HEK293 (cell line): ENCODE results near the gene VAV3.
A peak's percentile ranks its signal among the peaks of the same experiment; 100 is the strongest.

Experiments
- GLI2 ChIP-seq: fragments of 450-650 bp; formaldehyde crosslinking; IDR thresholded peaks from 2 replicates; pipeline ENCODE4; 2017; ENCODE audit warnings: missing biosample characterization, missing genetic modification characterization, low read depth, borderline replicate concordance
- HOXD13 ChIP-seq: sonication (generic); formaldehyde crosslinking; IDR thresholded peaks from 2 replicates; pipeline ENCODE4 v1.8.0; 2022; ENCODE audit warnings: missing genetic modification reagents, borderline replicate concordance
- IKZF3 ChIP-seq: fragments of 450-650 bp; IDR thresholded peaks from 2 replicates; pipeline ENCODE4 v1.5.0; 2018; ENCODE audit warnings: missing biosample characterization, mild to moderate bottlenecking, missing genetic modification characterization, moderate library complexity
- KLF16 ChIP-seq: fragments of 450-650 bp; formaldehyde crosslinking; IDR thresholded peaks from 2 replicates; pipeline ENCODE4 v1.5.1; 2017; ENCODE audit warnings: missing biosample characterization, missing genetic modification characterization
- KLF7 ChIP-seq: fragments of 450-650 bp; formaldehyde crosslinking; IDR thresholded peaks from 2 replicates; pipeline ENCODE4 v1.5.1; 2016; ENCODE audit warnings: missing biosample characterization, missing genetic modification characterization, borderline replicate concordance
- KLF8 ChIP-seq: fragments of 450-650 bp; formaldehyde crosslinking; IDR thresholded peaks from 2 replicates; pipeline ENCODE4 v1.5.1; 2016; ENCODE audit warnings: missing biosample characterization, missing genetic modification characterization
- TCF7L2 ChIP-seq: IDR thresholded peaks from 2 replicates; pipeline ENCODE4 v1.6.1; 2011; ENCODE audit warnings: low read depth, mild to moderate bottlenecking, inconsistent platforms, low read length, moderate library complexity, borderline replicate concordance
- ZBTB1 ChIP-seq: fragments of 450-650 bp; formaldehyde crosslinking; IDR thresholded peaks from 2 replicates; pipeline ENCODE4 v1.5.1; 2016; ENCODE audit warnings: missing biosample characterization, missing genetic modification characterization
- ZEB2 ChIP-seq: fragments of 450-650 bp; formaldehyde crosslinking; IDR thresholded peaks from 2 replicates; pipeline ENCODE4 v1.5.1; 2016; ENCODE audit warnings: missing biosample characterization, missing genetic modification characterization
- ZNF514 ChIP-seq: fragments of 450-650 bp; formaldehyde crosslinking; IDR thresholded peaks from 2 replicates; pipeline ENCODE4 v1.5.1; 2016; ENCODE audit warnings: missing biosample characterization, missing genetic modification characterization
- ZNF558 ChIP-seq: fragments of 450-650 bp; formaldehyde crosslinking; IDR thresholded peaks from 2 replicates; pipeline ENCODE4 v1.5.1; 2016; ENCODE audit warnings: missing biosample characterization, missing genetic modification characterization
- ZNF560 ChIP-seq: fragments of 450-650 bp; formaldehyde crosslinking; IDR thresholded peaks from 2 replicates; pipeline ENCODE4 v1.5.1; 2017; ENCODE audit warnings: missing biosample characterization, missing genetic modification characterization, borderline replicate concordance
- ZNF629 ChIP-seq: fragments of 450-650 bp; formaldehyde crosslinking; IDR thresholded peaks from 2 replicates; pipeline ENCODE4 v1.5.1; 2017; ENCODE audit warnings: missing biosample characterization, missing genetic modification characterization
- ZNF658 ChIP-seq: fragments of 450-650 bp; formaldehyde crosslinking; IDR thresholded peaks from 2 replicates; pipeline ENCODE4; 2016; ENCODE audit warnings: missing biosample characterization, missing genetic modification characterization
- ZXDB ChIP-seq: fragments of 450-650 bp; formaldehyde crosslinking; IDR thresholded peaks from 2 replicates; pipeline ENCODE4 v1.5.1; 2016; ENCODE audit warnings: missing biosample characterization, missing genetic modification characterization
- TF ChIP-seq, protein P1 (sequence below): fragments of 450-650 bp; formaldehyde crosslinking; IDR thresholded peaks from 2 replicates; pipeline ENCODE4 v1.5.1; 2016; ENCODE audit warnings: missing biosample characterization, missing genetic modification characterization, borderline replicate concordance
- TF ChIP-seq, protein P2 (sequence below): fragments of 450-650 bp; formaldehyde crosslinking; IDR thresholded peaks from 2 replicates; pipeline ENCODE4 v1.5.1; 2016; ENCODE audit warnings: missing biosample characterization, missing genetic modification characterization
- TF ChIP-seq, protein P3 (sequence below): fragments of 450-650 bp; formaldehyde crosslinking; IDR thresholded peaks from 2 replicates; pipeline ENCODE4 v1.5.1; 2016; ENCODE audit warnings: missing biosample characterization, missing genetic modification characterization
- TF ChIP-seq, protein P4 (sequence below): fragments of 450-650 bp; formaldehyde crosslinking; IDR thresholded peaks from 2 replicates; pipeline ENCODE4 v1.5.1; 2016; ENCODE audit warnings: missing biosample characterization, missing genetic modification characterization, borderline replicate concordance
- TF ChIP-seq, protein P5 (sequence below): fragments of 450-650 bp; formaldehyde crosslinking; conservative IDR thresholded peaks from 2 replicates; pipeline ENCODE4 v1.5.1; 2016; ENCODE audit warnings: low read depth, missing biosample characterization, missing genetic modification characterization

The VAV3 gene

DNA sequence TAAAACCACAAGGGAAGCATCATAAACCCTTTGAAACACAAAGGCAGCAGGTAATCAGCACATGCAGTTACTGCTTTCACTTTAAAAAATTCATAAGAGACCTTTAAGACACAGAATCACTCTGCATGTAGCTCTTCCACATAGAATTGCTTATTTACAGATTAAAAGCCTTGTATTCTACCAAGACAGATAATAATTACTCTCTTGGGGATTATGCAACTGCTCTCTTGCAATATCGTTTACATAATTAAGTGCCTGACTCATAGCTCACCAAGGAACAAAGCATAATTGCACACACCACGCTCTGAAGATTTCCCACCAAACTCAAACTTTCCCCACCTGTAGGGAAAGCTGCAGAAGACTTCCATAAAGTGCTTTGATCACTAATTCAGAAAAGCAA is 87.9 kb downstream of the VAV3 start (continued):
- TF ChIP-seq, protein P1, sequence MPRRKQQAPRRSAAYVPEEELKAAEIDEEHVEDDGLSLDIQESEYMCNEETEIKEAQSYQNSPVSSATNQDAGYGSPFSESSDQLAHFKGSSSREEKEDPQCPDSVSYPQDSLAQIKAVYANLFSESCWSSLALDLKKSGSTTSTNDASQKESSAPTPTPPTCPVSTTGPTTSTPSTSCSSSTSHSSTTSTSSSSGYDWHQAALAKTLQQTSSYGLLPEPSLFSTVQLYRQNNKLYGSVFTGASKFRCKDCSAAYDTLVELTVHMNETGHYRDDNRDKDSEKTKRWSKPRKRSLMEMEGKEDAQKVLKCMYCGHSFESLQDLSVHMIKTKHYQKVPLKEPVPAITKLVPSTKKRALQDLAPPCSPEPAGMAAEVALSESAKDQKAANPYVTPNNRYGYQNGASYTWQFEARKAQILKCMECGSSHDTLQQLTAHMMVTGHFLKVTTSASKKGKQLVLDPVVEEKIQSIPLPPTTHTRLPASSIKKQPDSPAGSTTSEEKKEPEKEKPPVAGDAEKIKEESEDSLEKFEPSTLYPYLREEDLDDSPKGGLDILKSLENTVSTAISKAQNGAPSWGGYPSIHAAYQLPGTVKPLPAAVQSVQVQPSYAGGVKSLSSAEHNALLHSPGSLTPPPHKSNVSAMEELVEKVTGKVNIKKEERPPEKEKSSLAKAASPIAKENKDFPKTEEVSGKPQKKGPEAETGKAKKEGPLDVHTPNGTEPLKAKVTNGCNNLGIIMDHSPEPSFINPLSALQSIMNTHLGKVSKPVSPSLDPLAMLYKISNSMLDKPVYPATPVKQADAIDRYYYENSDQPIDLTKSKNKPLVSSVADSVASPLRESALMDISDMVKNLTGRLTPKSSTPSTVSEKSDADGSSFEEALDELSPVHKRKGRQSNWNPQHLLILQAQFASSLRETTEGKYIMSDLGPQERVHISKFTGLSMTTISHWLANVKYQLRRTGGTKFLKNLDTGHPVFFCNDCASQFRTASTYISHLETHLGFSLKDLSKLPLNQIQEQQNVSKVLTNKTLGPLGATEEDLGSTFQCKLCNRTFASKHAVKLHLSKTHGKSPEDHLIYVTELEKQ (tag by site-specific recombination): peak; percentile 67; the same call in 1 of the 2 replicates
- TF ChIP-seq ZNF558 (peak; percentile 88; the same call in 1 of the 2 replicates), GLI2 (tag by site-specific recombination) (peak; percentile 57; the same call in 1 of the 2 replicates), ZNF629 (peak; percentile 77), ZBTB1 (tag by site-specific recombination) (no peak), KLF16 (tag by site-specific recombination) (no peak), ZNF514 (no peak), ZEB2 (peak; percentile 90), HOXD13 (CRISPR knock-in tag) (no peak), ZNF658 (tag by site-specific recombination) (no peak), ZXDB (tag by site-specific recombination) (peak; percentile 53), ZNF560 (tag by site-specific recombination) (no peak), KLF7 (tag by site-specific recombination) (no peak), IKZF3 (tag by site-specific recombination) (peak; percentile 79), TCF7L2 (0 out of 2 replicates have a peak, but pooled peaks have one; percentile 23), KLF8 (tag by site-specific recombination) (peak; percentile 76; the same call in 1 of the 2 replicates)
- TF ChIP-seq, protein P2, sequence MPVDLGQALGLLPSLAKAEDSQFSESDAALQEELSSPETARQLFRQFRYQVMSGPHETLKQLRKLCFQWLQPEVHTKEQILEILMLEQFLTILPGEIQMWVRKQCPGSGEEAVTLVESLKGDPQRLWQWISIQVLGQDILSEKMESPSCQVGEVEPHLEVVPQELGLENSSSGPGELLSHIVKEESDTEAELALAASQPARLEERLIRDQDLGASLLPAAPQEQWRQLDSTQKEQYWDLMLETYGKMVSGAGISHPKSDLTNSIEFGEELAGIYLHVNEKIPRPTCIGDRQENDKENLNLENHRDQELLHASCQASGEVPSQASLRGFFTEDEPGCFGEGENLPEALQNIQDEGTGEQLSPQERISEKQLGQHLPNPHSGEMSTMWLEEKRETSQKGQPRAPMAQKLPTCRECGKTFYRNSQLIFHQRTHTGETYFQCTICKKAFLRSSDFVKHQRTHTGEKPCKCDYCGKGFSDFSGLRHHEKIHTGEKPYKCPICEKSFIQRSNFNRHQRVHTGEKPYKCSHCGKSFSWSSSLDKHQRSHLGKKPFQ (tag by site-specific recombination): no peak
- TF ChIP-seq, protein P3, sequence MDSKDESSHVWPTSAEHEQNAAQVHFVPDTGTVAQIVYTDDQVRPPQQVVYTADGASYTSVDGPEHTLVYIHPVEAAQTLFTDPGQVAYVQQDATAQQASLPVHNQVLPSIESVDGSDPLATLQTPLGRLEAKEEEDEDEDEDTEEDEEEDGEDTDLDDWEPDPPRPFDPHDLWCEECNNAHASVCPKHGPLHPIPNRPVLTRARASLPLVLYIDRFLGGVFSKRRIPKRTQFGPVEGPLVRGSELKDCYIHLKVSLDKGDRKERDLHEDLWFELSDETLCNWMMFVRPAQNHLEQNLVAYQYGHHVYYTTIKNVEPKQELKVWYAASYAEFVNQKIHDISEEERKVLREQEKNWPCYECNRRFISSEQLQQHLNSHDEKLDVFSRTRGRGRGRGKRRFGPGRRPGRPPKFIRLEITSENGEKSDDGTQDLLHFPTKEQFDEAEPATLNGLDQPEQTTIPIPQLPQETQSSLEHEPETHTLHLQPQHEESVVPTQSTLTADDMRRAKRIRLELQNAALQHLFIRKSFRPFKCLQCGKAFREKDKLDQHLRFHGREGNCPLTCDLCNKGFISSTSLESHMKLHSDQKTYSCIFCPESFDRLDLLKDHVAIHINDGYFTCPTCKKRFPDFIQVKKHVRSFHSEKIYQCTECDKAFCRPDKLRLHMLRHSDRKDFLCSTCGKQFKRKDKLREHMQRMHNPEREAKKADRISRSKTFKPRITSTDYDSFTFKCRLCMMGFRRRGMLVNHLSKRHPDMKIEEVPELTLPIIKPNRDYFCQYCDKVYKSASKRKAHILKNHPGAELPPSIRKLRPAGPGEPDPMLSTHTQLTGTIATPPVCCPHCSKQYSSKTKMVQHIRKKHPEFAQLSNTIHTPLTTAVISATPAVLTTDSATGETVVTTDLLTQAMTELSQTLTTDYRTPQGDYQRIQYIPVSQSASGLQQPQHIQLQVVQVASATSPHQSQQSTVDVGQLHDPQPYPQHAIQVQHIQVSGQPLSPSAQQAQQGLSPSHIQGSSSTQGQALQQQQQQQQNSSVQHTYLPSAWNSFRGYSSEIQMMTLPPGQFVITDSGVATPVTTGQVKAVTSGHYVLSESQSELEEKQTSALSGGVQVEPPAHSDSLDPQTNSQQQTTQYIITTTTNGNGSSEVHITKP: 0 out of 2 replicates have a peak, but pooled peaks have one; percentile 21
- TF ChIP-seq, protein P4, sequence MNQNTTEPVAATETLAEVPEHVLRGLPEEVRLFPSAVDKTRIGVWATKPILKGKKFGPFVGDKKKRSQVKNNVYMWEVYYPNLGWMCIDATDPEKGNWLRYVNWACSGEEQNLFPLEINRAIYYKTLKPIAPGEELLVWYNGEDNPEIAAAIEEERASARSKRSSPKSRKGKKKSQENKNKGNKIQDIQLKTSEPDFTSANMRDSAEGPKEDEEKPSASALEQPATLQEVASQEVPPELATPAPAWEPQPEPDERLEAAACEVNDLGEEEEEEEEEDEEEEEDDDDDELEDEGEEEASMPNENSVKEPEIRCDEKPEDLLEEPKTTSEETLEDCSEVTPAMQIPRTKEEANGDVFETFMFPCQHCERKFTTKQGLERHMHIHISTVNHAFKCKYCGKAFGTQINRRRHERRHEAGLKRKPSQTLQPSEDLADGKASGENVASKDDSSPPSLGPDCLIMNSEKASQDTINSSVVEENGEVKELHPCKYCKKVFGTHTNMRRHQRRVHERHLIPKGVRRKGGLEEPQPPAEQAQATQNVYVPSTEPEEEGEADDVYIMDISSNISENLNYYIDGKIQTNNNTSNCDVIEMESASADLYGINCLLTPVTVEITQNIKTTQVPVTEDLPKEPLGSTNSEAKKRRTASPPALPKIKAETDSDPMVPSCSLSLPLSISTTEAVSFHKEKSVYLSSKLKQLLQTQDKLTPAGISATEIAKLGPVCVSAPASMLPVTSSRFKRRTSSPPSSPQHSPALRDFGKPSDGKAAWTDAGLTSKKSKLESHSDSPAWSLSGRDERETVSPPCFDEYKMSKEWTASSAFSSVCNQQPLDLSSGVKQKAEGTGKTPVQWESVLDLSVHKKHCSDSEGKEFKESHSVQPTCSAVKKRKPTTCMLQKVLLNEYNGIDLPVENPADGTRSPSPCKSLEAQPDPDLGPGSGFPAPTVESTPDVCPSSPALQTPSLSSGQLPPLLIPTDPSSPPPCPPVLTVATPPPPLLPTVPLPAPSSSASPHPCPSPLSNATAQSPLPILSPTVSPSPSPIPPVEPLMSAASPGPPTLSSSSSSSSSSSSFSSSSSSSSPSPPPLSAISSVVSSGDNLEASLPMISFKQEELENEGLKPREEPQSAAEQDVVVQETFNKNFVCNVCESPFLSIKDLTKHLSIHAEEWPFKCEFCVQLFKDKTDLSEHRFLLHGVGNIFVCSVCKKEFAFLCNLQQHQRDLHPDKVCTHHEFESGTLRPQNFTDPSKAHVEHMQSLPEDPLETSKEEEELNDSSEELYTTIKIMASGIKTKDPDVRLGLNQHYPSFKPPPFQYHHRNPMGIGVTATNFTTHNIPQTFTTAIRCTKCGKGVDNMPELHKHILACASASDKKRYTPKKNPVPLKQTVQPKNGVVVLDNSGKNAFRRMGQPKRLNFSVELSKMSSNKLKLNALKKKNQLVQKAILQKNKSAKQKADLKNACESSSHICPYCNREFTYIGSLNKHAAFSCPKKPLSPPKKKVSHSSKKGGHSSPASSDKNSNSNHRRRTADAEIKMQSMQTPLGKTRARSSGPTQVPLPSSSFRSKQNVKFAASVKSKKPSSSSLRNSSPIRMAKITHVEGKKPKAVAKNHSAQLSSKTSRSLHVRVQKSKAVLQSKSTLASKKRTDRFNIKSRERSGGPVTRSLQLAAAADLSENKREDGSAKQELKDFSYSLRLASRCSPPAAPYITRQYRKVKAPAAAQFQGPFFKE: no peak
- TF ChIP-seq, protein P5, sequence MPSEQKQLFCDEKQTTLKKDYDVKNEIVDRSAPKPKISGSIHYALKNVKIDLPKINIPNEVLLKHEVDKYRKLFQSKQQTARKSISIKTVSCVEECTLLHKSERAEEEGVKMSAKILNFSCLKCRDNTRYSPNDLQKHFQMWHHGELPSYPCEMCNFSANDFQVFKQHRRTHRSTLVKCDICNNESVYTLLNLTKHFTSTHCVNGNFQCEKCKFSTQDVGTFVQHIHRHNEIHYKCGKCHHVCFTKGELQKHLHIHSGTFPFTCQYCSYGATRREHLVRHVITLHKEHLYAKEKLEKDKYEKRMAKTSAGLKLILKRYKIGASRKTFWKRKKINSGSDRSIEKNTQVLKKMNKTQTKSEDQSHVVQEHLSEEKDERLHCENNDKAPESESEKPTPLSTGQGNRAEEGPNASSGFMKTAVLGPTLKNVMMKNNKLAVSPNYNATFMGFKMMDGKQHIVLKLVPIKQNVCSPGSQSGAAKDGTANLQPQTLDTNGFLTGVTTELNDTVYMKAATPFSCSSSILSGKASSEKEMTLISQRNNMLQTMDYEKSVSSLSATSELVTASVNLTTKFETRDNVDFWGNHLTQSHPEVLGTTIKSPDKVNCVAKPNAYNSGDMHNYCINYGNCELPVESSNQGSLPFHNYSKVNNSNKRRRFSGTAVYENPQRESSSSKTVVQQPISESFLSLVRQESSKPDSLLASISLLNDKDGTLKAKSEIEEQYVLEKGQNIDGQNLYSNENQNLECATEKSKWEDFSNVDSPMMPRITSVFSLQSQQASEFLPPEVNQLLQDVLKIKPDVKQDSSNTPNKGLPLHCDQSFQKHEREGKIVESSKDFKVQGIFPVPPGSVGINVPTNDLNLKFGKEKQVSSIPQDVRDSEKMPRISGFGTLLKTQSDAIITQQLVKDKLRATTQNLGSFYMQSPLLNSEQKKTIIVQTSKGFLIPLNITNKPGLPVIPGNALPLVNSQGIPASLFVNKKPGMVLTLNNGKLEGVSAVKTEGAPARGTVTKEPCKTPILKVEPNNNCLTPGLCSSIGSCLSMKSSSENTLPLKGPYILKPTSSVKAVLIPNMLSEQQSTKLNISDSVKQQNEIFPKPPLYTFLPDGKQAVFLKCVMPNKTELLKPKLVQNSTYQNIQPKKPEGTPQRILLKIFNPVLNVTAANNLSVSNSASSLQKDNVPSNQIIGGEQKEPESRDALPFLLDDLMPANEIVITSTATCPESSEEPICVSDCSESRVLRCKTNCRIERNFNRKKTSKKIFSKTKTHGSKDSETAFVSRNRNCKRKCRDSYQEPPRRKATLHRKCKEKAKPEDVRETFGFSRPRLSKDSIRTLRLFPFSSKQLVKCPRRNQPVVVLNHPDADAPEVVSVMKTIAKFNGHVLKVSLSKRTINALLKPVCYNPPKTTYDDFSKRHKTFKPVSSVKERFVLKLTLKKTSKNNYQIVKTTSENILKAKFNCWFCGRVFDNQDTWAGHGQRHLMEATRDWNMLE: peak; percentile 37; the same call in 1 of the 2 replicates
